Endothelial cell of umbilical vein (primary cell): ENCODE data around the gene SCUBE3. TPM values are rescaled to one million over a fixed set of nuclear protein-coding genes. Genes with fewer than 3 reads are reported as not detected.
A peak's percentile ranks its signal among the peaks of the same experiment; 100 is the strongest.

ENCODE experiments used
- BruUV-seq: library from RNA; stranded (reverse); fragments of 400-500 nt; replicated peaks from 2 replicates; lab custom pipeline; 2021; lab: Mats Ljungman, UMichigan
- CTCF ChIA-PET: fragments of 300-600, 350-600 bp; sonication (Branson Sonifier 250); formaldehyde crosslinking; loops from one replicate; lab custom pipeline; 2021; ENCODE audit warnings: antibody characterized with exemption, inconsistent platforms; lab: Charles Lee
- POLR2A ChIA-PET: fragments of 300-600, 350-600 bp; sonication (Branson Sonifier 250); formaldehyde crosslinking; loops from one replicate; lab custom pipeline; 2021; ENCODE audit warnings: antibody characterized with exemption, inconsistent platforms; lab: Charles Lee
- DNase-seq: peaks from one replicate; pipeline ENCODE4 v3.0.0-alpha.2; 2011; ENCODE audit warnings: low read depth, low spot score
- FAIRE-seq: peaks from 2 replicates; lab custom pipeline; 2011; peaks lifted over from hg19 to GRCh38; lab: Jason Lieb, UNC
- H2AFZ ChIP-seq: 2 replicates; pipeline ENCODE4 v1.6.0; 2012; ENCODE audit warnings: low read depth, low read length, control low read depth, inconsistent platforms
- H3K27ac ChIP-seq: 2 replicates; pipeline ENCODE4 v1.5.1; 2011; ENCODE audit warnings: low read depth, mild to moderate bottlenecking, control low read depth, low read length, moderate library complexity; ENCODE audit not compliant: insufficient read depth
- H3K27me3 ChIP-seq, 2 experiments: 2 replicates each; pipeline versions ENCODE4 v1.6.0 to v1.6.1; 2011; ENCODE audit warnings: low read length in 2 of 2, mixed read lengths in 1 of 2; ENCODE audit not compliant: control insufficient read depth in 2 of 2, insufficient read depth in 2 of 2
- H3K36me3 ChIP-seq, 2 experiments: 2 replicates in 1 of 2; 3 replicates in 1 of 2; pipeline ENCODE4 v1.5.1; 2011; ENCODE audit warnings: low read length in 2 of 2, mild to moderate bottlenecking in 1 of 2, moderate library complexity in 1 of 2; ENCODE audit not compliant: control insufficient read depth in 2 of 2, insufficient read depth in 2 of 2; ENCODE audit errors: extremely low read depth in 1 of 2
- H3K4me1 ChIP-seq: 3 replicates; pipeline ENCODE4 v1.5.1; 2011; ENCODE audit warnings: mild to moderate bottlenecking, low read length; ENCODE audit not compliant: control insufficient read depth, insufficient read depth; ENCODE audit errors: extremely low read depth
- H3K4me2 ChIP-seq: 2 replicates; pipeline ENCODE4 v1.6.1; 2011; ENCODE audit warnings: low read length, control low read depth, mixed read lengths; ENCODE audit not compliant: insufficient read depth
- H3K4me3 ChIP-seq, 3 experiments: fragments of 200-600 bp in 1 of 3; sonication (generic), shearing (Covaris generic) in 1 of 3; replicated peaks in 1 of 3; 2 replicates each; pipeline ENCODE4 v1.5.1; 2011 to 2016; ENCODE audit warnings: control low read depth in 3 of 3, low read length in 3 of 3, mild to moderate bottlenecking in 2 of 3, inconsistent platforms in 1 of 3, low read depth in 1 of 3, moderate library complexity in 1 of 3; ENCODE audit not compliant: insufficient read depth in 1 of 3
- H3K79me2 ChIP-seq: 2 replicates; pipeline ENCODE4 v1.6.0; 2012; ENCODE audit warnings: low read length, inconsistent platforms; ENCODE audit not compliant: control insufficient read depth, insufficient read depth
- H3K9ac ChIP-seq: replicated peaks from 2 replicates; pipeline ENCODE3; 2011; ENCODE audit warnings: low read length, control low read depth; ENCODE audit not compliant: insufficient read depth; ENCODE audit errors: extremely low read depth
- H3K9me1 ChIP-seq: replicated peaks from 3 replicates; pipeline ENCODE4 v1.6.0; 2011; ENCODE audit warnings: mild to moderate bottlenecking, low read length; ENCODE audit not compliant: control insufficient read depth, insufficient read depth; ENCODE audit errors: extremely low read depth
- H3K9me3 ChIP-seq: replicated peaks from 2 replicates; pipeline ENCODE4 v1.5.1; 2012; ENCODE audit warnings: low read length, inconsistent platforms; ENCODE audit not compliant: control insufficient read depth, insufficient read depth
- H4K20me1 ChIP-seq: replicated peaks from 2 replicates; pipeline ENCODE3; 2011; ENCODE audit warnings: mild to moderate bottlenecking, low read length; ENCODE audit not compliant: control insufficient read depth, insufficient read depth; ENCODE audit errors: extremely low read depth
- EZH2 ChIP-seq: IDR thresholded peaks from 2 replicates; pipeline ENCODE4 v1.6.1; 2012; ENCODE audit warnings: borderline replicate concordance, low read depth, mild to moderate bottlenecking, moderate library complexity, low read length, inconsistent platforms; ENCODE audit not compliant: severe bottlenecking
- FOS ChIP-seq: IDR thresholded peaks from 2 replicates; pipeline ENCODE4 v1.6.1; 2011; ENCODE audit warnings: mild to moderate bottlenecking, low read length, moderate library complexity, borderline replicate concordance; ENCODE audit not compliant: insufficient read depth
- GATA2 ChIP-seq: IDR thresholded peaks from 2 replicates; pipeline ENCODE4 v1.7.0; 2011; ENCODE audit warnings: low read depth, mild to moderate bottlenecking, moderate library complexity, mixed read lengths, low read length; ENCODE audit not compliant: insufficient read length, insufficient read depth
- JUN ChIP-seq: IDR thresholded peaks from 2 replicates; pipeline ENCODE4 v1.6.1; 2011; ENCODE audit warnings: borderline replicate concordance, low read depth; ENCODE audit not compliant: insufficient read length, insufficient read depth
- MYC ChIP-seq: IDR thresholded peaks from one replicate; pipeline ENCODE4 v1.6.1; 2011; ENCODE audit warnings: mild to moderate bottlenecking, low read depth, low read length
- POLR2A ChIP-seq: IDR thresholded peaks from 2 replicates; pipeline ENCODE4 v1.6.1; 2012; ENCODE audit warnings: low read depth, mild to moderate bottlenecking, control low read depth, low read length
- POLR2AphosphoS5 ChIP-seq: IDR thresholded peaks from 2 replicates; pipeline ENCODE4 v1.6.1; 2012; ENCODE audit warnings: low read depth, mild to moderate bottlenecking, control low read depth, low read length, moderate library complexity; ENCODE audit not compliant: insufficient read depth
- dilution Hi-C: fragments of 300-500 bp; cut with MboI; formaldehyde crosslinking; loops from one replicate; pipeline ENCODE4 v1.15.0; 2019; ENCODE audit warnings: low sequenced_read_pairs; ENCODE audit not compliant: extremely low pct_ligation_motif_present
- intact Hi-C: fragments of 100-400 bp; cut with micrococcal nuclease; formaldehyde crosslinking; loops from one replicate; pipeline ENCODE4 v1.10.0; 2022
- polyA plus RNA-seq, 4 experiments: library from polyadenylated mRNA; depleted of rRNA in 3 of 4; stranded (reverse) in 3 of 4; unstranded in 1 of 4; fragments of >200 nt; gene quantifications; 2 replicates each; pipeline versions ENCODE4 v1.2.1 to v1.2.3, GENCODE V29; 2011 to 2012; ENCODE audit warnings: missing spikeins in 1 of 4
- total RNA-seq: library from RNA; stranded (reverse); gene quantifications from 2 replicates; pipeline ENCODE4 v1.2.3, GENCODE V29; 2021
- TF ChIP-seq, protein P1 (sequence below): IDR thresholded peaks from 2 replicates; pipeline ENCODE4 v1.6.1; 2011; ENCODE audit not compliant: insufficient read depth, insufficient read length
- TF ChIP-seq, protein P2 (sequence below), 2 donors: IDR thresholded peaks; 1 replicate in 1 of 2; 2 replicates in 1 of 2; pipeline ENCODE4 v1.5.1; 2011; ENCODE audit warnings: low read length in 2 of 2, mild to moderate bottlenecking in 2 of 2, moderate library complexity in 2 of 2, control low read depth in 1 of 2, inconsistent platforms in 1 of 2, low read depth in 1 of 2; ENCODE audit not compliant: insufficient read depth in 1 of 2; ENCODE audit errors: extremely low read depth in 1 of 2

SCUBE3 gene
- total and polyA plus RNA-seq, 2 donors (not counting 3 experiments of a cell fraction or from before 2014, with no cell fraction given): 1.1 to 1.5 TPM

DNA sequence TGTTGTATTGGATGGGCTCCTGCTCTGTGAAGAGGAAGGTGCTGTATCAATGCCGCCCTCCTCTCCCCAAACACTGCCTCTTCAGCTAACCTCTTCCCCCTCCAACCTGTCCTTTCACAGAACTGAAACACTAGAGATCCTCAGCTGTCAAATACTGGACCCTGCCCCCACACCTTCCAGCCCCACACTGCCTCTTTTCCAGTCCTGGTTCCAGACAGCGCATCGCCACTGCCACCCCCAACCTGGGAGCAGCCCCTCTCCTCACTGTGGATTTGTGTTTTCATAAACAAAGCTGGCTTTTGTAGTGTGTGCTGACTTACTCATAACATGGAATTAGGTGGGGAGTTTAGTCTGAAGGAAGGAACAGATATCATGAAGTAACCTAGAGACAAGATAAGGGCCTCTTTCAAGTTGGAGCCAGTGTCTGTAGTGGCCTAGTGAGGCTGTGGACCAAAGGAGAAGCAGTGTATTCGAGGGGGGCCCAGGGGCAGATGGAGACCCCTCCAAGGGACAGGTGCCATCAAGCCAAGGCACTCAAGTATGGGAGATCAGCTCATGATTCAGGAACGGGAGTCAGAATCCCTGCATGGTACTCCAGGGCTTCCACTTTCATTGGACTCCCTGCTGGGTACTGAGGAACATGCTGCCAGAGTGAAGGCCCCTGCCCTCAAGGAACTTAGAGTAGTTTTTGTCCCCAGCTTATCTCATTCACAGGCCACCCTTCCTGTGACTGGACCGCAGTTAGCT is 2.1 kb downstream of the SCUBE3 start:
- TF ChIP-seq GATA2 (no peak), EZH2 (peak; percentile 34)
- no peaks in the 10 kb centered on the region for H3K9me1 ChIP-seq
- BruUV-seq: no TSS peak
- H3K36me3 ChIP-seq: no peaks in the 10 kb centered on the region
- POLR2A ChIA-PET: no interaction called here
- H3K79me2 ChIP-seq: no peaks in the 10 kb centered on the region
- no peak overlapping the region for H3K9ac ChIP-seq
- H3K4me2 ChIP-seq: no peak overlapping the region
- FAIRE-seq (no peak), DNase-seq (no peak)
- H3K4me3 ChIP-seq: no peak overlapping the region
- dilution Hi-C loops: no loop called here
- H2AFZ ChIP-seq: no peak overlapping the region
- H3K27me3 ChIP-seq: peaks cover 34 to 39% of the 10 kb centered on the region in 2 experiments
- H3K4me1 ChIP-seq: peaks cover 5% of the 10 kb centered on the region
- H4K20me1 ChIP-seq: no peaks in the 10 kb centered on the region
- intact Hi-C loops: loop anchor here (5.0 kb wide), 1 partner anchor 41 kb away; the partner anchor contains the start of gene ZNF76
- CTCF ChIA-PET: interaction anchor here (1.1 to 4.9 kb wide), 4 partner anchors 8 to 25 kb away, joined by 3 to 32 read pairs (median 20); no protein-coding TSS in a partner anchor
- H3K27ac ChIP-seq: no peak overlapping the region
- no peaks in the 10 kb centered on the region for H3K9me3 ChIP-seq

DNA sequence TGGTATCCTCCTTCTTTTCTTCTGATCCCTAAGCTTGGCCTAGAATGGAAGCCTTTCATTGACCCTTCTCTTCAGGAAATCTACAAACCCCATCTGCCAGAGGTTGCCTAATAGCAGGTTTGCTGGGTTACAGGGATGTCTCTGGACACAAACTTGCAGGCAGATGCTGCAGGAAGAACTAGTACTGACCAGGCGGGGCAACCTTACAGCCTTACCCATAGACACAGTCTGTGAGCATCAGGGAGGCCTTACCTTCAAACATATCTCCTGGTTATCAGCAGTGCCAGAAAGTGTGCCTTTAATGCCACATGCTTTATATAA is 2.6 kb downstream of the SCUBE3 start:
- FAIRE-seq (no peak), DNase-seq (no peak)
- ChIA-PET CTCF (interaction anchor here (1.1 to 4.9 kb wide), 4 partner anchors 9 to 25 kb away, joined by 3 to 32 read pairs (median 20); no protein-coding TSS in a partner anchor), POLR2A (no interaction called here)
- Histone ChIP-seq H3K79me2 (no peaks in the 10 kb centered on the region), H3K4me3 (no peak overlapping the region), H4K20me1 (no peaks in the 10 kb centered on the region), H3K27me3 (peaks cover 34 to 37% of the 10 kb centered on the region in 2 experiments), H3K9me3 (no peaks in the 10 kb centered on the region), H3K9ac (no peak overlapping the region), H3K4me1 (peaks cover 5% of the 10 kb centered on the region), H3K4me2 (no peak overlapping the region), H3K9me1 (no peaks in the 10 kb centered on the region), H3K36me3 (no peaks in the 10 kb centered on the region), H3K27ac (no peak overlapping the region), H2AFZ (no peak overlapping the region)
- dilution Hi-C loops (no loop called here), intact Hi-C loops (loop anchor here (5.0 kb wide), 1 partner anchor 41 kb away; the partner anchor contains the start of gene ZNF76)
- TF ChIP-seq, protein P1, sequence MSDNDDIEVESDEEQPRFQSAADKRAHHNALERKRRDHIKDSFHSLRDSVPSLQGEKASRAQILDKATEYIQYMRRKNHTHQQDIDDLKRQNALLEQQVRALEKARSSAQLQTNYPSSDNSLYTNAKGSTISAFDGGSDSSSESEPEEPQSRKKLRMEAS: no peak
- TF ChIP-seq JUN (no peak), EZH2 (no peak), GATA2 (no peak), POLR2AphosphoS5 (no peak), MYC (no peak), POLR2A (no peak), FOS (no peak)
- TF ChIP-seq, protein P2, sequence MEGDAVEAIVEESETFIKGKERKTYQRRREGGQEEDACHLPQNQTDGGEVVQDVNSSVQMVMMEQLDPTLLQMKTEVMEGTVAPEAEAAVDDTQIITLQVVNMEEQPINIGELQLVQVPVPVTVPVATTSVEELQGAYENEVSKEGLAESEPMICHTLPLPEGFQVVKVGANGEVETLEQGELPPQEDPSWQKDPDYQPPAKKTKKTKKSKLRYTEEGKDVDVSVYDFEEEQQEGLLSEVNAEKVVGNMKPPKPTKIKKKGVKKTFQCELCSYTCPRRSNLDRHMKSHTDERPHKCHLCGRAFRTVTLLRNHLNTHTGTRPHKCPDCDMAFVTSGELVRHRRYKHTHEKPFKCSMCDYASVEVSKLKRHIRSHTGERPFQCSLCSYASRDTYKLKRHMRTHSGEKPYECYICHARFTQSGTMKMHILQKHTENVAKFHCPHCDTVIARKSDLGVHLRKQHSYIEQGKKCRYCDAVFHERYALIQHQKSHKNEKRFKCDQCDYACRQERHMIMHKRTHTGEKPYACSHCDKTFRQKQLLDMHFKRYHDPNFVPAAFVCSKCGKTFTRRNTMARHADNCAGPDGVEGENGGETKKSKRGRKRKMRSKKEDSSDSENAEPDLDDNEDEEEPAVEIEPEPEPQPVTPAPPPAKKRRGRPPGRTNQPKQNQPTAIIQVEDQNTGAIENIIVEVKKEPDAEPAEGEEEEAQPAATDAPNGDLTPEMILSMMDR (IDR thresholded peaks at IDR 0.05; ENCODE audit: extremely low read depth in 1 of 2, insufficient read depth in 1 of 2, low read depth in 1 of 2, low read length in 2 of 2): no peak
- BruUV-seq: no TSS peak
